ENCODE results near the gene KMT2B.

DNA sequence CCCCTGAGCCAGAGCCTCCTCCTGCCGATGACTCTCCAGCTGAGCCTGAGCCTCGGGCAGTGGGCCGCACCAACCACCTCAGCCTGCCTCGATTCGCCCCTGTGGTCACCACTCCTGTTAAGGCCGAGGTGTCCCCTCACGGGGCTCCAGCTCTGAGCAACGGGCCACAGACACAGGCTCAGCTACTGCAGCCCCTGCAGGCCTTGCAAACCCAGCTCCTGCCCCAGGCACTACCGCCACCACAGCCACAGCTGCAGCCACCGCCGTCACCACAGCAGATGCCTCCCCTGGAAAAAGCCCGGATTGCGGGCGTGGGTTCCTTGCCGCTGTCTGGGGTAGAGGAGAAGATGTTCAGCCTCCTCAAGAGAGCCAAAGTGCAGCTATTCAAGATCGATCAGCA, 3.6 kb downstream of the KMT2B start:
- TF ChIP-seq POLR2A (IDR thresholded peaks at IDR 0.05; ENCODE audit: low read length) (no peak), GATA1 (IDR thresholded peaks at IDR 0.05; ENCODE audit: low read depth, low read length) (no peak)
